ENCODE results near the gene CAB39L. TPM values are rescaled to one million over a fixed set of nuclear protein-coding genes. Genes with fewer than 3 reads are reported as not detected.
A peak's percentile ranks its signal among the peaks of the same experiment; 100 is the strongest.
"Not testable (repeated sequence)": the region's sequence is repeated elsewhere in the genome, so short reads cannot be mapped to it uniquely, and the experiment has no call there.

The CAB39L gene
- total RNA-seq, 2 donors from 2014 or later = 24.3 to 27.1 TPM

- H3K4me3 ChIP-seq = no peak overlapping the region
- no peak for TF ChIP-seq CTCF (IDR thresholded peaks at IDR 0.05)
- H3K9me3 ChIP-seq = no peaks in the 10 kb centered on the region
- no peak overlapping the region for H3K27ac ChIP-seq
- no peaks in the 10 kb centered on the region for H3K27me3 ChIP-seq
- peaks cover 0 to 14% of the 10 kb centered on the region in 2 donors for H3K4me1 ChIP-seq
- no peak for DNase-seq (ENCODE audit: low spot score)
- no peaks in the 10 kb centered on the region for H3K36me3 ChIP-seq
These were observed 147.2 kb downstream of the CAB39L start for GRCh38 chr13:49296659-49297058.

DNA sequence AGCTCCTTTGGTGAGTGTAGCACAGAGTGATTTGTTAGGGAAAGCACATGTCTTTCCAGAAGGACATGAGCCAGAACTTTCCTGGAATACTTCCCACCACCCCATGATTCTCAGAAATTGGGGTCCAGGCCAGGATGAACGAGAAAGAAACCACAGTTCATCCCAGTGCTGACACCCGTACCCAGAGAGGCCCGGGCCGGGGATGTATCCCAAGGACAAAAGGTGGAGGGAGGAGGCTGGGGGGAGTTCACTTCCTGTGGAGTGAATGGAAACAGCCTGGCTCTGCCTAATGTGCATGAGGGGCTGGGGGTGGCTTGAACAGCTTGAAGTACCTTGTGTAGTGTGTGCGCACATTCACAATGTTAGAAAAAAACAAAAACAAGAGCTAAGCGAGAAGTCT lies 148.6 kb downstream of the CAB39L start:
- peaks cover 0 to 7% of the 10 kb centered on the region in 2 donors for H3K4me1 ChIP-seq
- DNase-seq (ENCODE audit: low spot score) = no peak
- TF ChIP-seq CTCF (IDR thresholded peaks at IDR 0.05) = no peak
- H3K4me3 ChIP-seq = no peak overlapping the region
- no peaks in the 10 kb centered on the region for H3K27me3 ChIP-seq
- H3K27ac ChIP-seq = no peak overlapping the region
- no peaks in the 10 kb centered on the region for H3K9me3 ChIP-seq
- H3K36me3 ChIP-seq = no peaks in the 10 kb centered on the region

DNA sequence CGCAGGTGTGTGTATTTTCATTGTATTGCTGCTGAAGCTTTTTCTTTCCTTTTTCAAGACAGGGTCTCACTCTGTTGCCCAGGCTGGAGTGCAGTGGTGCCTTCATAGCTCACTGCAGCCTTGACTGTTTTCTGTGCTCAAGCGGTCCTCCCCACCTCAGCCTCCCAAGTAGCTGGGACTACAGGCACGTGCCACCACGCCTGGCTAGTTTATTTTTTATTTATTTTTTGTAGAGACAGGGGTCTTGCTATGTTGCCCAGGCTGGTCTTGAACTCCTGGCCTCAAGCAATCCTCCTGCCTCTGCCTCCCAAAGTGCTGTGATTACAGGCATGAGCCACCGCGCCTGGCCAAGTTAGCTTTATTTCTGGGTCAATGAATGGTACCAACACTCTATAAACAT lies 149.1 kb downstream of the CAB39L start:
- not testable (repeated sequence) for H3K27me3 ChIP-seq; H3K27ac ChIP-seq; H3K9me3 ChIP-seq; H3K4me3 ChIP-seq; DNase-seq (ENCODE audit: low spot score); H3K4me1 ChIP-seq; H3K36me3 ChIP-seq

GRCh38 chr13:49292742-49293486 lies 150.9 kb downstream of the CAB39L start:
- no peaks in the 10 kb centered on the region for H3K9me3 ChIP-seq
- no peak for TF ChIP-seq CTCF (IDR thresholded peaks at IDR 0.05)
- peaks cover 0 to 7% of the 10 kb centered on the region in 2 donors for H3K4me1 ChIP-seq
- H3K36me3 ChIP-seq = no peaks in the 10 kb centered on the region
- DNase-seq (ENCODE audit: low spot score) = peak; percentile 81
- H3K27me3 ChIP-seq = no peaks in the 10 kb centered on the region
- H3K4me3 ChIP-seq = no peak overlapping the region
- H3K27ac ChIP-seq = no peak overlapping the region

DNA sequence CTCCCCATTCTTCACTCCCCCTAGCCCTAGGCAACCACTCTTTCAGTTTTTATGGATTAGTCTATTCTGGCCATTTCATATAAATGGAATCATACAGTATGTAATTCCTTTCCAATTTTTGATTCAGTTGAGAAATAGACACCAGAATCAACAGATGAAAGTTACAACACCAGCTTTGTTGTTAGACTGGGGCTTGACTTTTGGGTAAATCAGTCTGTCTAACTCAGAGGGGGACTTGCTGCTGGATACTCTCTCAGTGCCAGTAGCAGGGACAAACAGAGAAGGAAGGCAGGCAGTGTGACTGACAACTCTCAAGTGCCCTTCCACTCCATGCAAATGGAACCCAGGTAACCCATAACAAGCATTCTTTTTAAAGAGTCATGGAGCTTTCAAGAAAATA lies 155.4 kb downstream of the CAB39L start:
- H3K27ac ChIP-seq = no peak overlapping the region
- DNase-seq (ENCODE audit: low spot score) = no peak
- no peaks in the 10 kb centered on the region for H3K27me3 ChIP-seq
- H3K36me3 ChIP-seq = no peaks in the 10 kb centered on the region
- no peak for TF ChIP-seq CTCF (IDR thresholded peaks at IDR 0.05)
- no peaks in the 10 kb centered on the region for H3K9me3 ChIP-seq
- peaks cover 0 to 7% of the 10 kb centered on the region in 2 donors for H3K4me1 ChIP-seq
- no peak overlapping the region for H3K4me3 ChIP-seq

- no peak for DNase-seq (ENCODE audit: low spot score)
- Histone ChIP-seq H3K27me3 (no peaks in the 10 kb centered on the region), H3K9me3 (no peaks in the 10 kb centered on the region), H3K36me3 (no peaks in the 10 kb centered on the region), H3K4me1 (peaks cover 0 to 5% of the 10 kb centered on the region in 2 donors), H3K4me3 (no peak overlapping the region), H3K27ac (no peak overlapping the region)
- TF ChIP-seq CTCF (IDR thresholded peaks at IDR 0.05) = no peak
These were observed 155.9 kb downstream of the CAB39L start for GRCh38 chr13:49287995-49288394.

Measured in right atrium auricular region (tissue), 2 donors.